HG02970 (cell line): ENCODE measurements around the gene SBF2.
"Not testable (repeated sequence)": the region's sequence is repeated elsewhere in the genome, so short reads cannot be mapped to it uniquely, and the experiment has no call there.

Experiments used
- ATAC-seq: cut with Tn5 transposase; IDR thresholded peaks from one replicate; pipeline ENCODE4 v1.9.1; 2021; ENCODE audit warnings: mild to moderate bottlenecking, moderate library complexity, moderate number of reproducible peaks; ENCODE audit not compliant: unreplicated experiment, low FRiP score

Gene SBF2

GRCh38 chr11:9763301-9763700 is 530.7 kb downstream of the SBF2 start:
- ATAC-seq = no peak

GRCh38 chr11:9762531-9762930 is 531.5 kb downstream of the SBF2 start:
- ATAC-seq = no peak

GRCh38 chr11:9761441-9761945 is 532.5 kb downstream of the SBF2 start:
- ATAC-seq = no peak

- no peak for ATAC-seq
Measured at GRCh38 chr11:9760193-9760575, 533.8 kb downstream of the SBF2 start.

- peak; percentile 39 for ATAC-seq
Measured at GRCh38 chr11:9759519-9760192, 534.4 kb downstream of the SBF2 start.

GRCh38 chr11:9758637-9759518 is 535.1 kb downstream of the SBF2 start:
- ATAC-seq = peak; percentile 30

GRCh38 chr11:9757809-9758636 is 536.0 kb downstream of the SBF2 start:
- ATAC-seq = peak; percentile 64

- no peak for ATAC-seq
Measured at GRCh38 chr11:9756878-9757277, 537.1 kb downstream of the SBF2 start.

- no peak for ATAC-seq
Measured at GRCh38 chr11:9756461-9756860, 537.6 kb downstream of the SBF2 start.

- ATAC-seq = no peak
Measured at GRCh38 chr11:9755561-9756185, 538.3 kb downstream of the SBF2 start.

GRCh38 chr11:9754010-9754471 is 540.0 kb downstream of the SBF2 start:
- no peak for ATAC-seq

GRCh38 chr11:9753021-9753420 is 541.0 kb downstream of the SBF2 start:
- ATAC-seq = no peak

GRCh38 chr11:9752091-9752490 is 541.9 kb downstream of the SBF2 start:
- ATAC-seq = no peak

- no peak for ATAC-seq
Measured at GRCh38 chr11:9750551-9750950, 543.5 kb downstream of the SBF2 start.

GRCh38 chr11:9748361-9748970 is 545.6 kb downstream of the SBF2 start:
- ATAC-seq = no peak

- ATAC-seq = no peak
Measured at GRCh38 chr11:9747828-9748227, 546.2 kb downstream of the SBF2 start.

- ATAC-seq = no peak
Measured at GRCh38 chr11:9747229-9747628, 546.8 kb downstream of the SBF2 start.

- no peak for ATAC-seq
Measured at GRCh38 chr11:9745411-9746211, 548.4 kb downstream of the SBF2 start.

GRCh38 chr11:9743512-9743911 is 550.5 kb downstream of the SBF2 start:
- not testable (repeated sequence) for ATAC-seq
